ENCODE measurements around the gene UBQLN1. TPM values are rescaled to one million over a fixed set of nuclear protein-coding genes. Genes with fewer than 3 reads are reported as not detected.

The UBQLN1 gene
- total RNA-seq, 4 donors from 2014 or later, result 202 to 266 (median 231) TPM

- H3K4me1 ChIP-seq, result peaks cover 0 to 7% of the 10 kb centered on the region in 2 donors
- no peak overlapping the region for H3K27ac ChIP-seq
- no peaks in the 10 kb centered on the region for H3K9me3 ChIP-seq
- intact Hi-C loops (cut with DNase I; ENCODE audit: low total_unique reads), result no loop called here
- H3K36me3 ChIP-seq, result peaks cover 0 to 47% of the 10 kb centered on the region in 2 donors
- no peak for ATAC-seq
- no peak for DNase-seq
- TF ChIP-seq CTCF (IDR thresholded peaks at IDR 0.05 in 4 of 5, conservative IDR thresholded peaks at IDR 0.05 in 1 of 5) (no peak), POLR2A (IDR thresholded peaks at IDR 0.05) (no peak)
- no peaks in the 10 kb centered on the region for H3K27me3 ChIP-seq
- H3K4me3 ChIP-seq, result no peak overlapping the region
- in situ Hi-C loops (cut with MboI; ENCODE audit: low sequenced_read_pairs in 4 of 4), result no loop called here
Measured at GRCh38 chr9:83669067-83669466, 38.7 kb downstream of the UBQLN1 start.

GRCh38 chr9:83665580-83666200, 42.1 kb downstream of the UBQLN1 start:
- Histone ChIP-seq H3K9me3 (no peaks in the 10 kb centered on the region), H3K36me3 (peaks cover 0 to 70% of the 10 kb centered on the region in 2 donors), H3K27me3 (no peaks in the 10 kb centered on the region), H3K27ac (peak overlapping the region in 3 of 4 donors; percentile 13 to 46 (median 15)), H3K4me1 (peaks cover 0 to 7% of the 10 kb centered on the region in 2 donors), H3K4me3 (no peak overlapping the region)
- ATAC-seq (no peak), DNase-seq (no peak)
- in situ Hi-C loops (cut with MboI; ENCODE audit: low sequenced_read_pairs in 4 of 4) (no loop called here), intact Hi-C loops (cut with DNase I; ENCODE audit: low total_unique reads) (no loop called here)
- TF ChIP-seq POLR2A (IDR thresholded peaks at IDR 0.05) (no peak), CTCF (IDR thresholded peaks at IDR 0.05 in 4 of 5, conservative IDR thresholded peaks at IDR 0.05 in 1 of 5) (no peak)

- ATAC-seq (no peak), DNase-seq (no peak)
- in situ Hi-C loops (cut with MboI; ENCODE audit: low sequenced_read_pairs in 4 of 4), result no loop called here
- no peaks in the 10 kb centered on the region for H3K9me3 ChIP-seq
- H3K4me1 ChIP-seq, result peaks cover 0 to 3% of the 10 kb centered on the region in 2 donors
- intact Hi-C loops (cut with DNase I; ENCODE audit: low total_unique reads), result no loop called here
- H3K4me3 ChIP-seq, result no peak overlapping the region
- peaks cover 0 to 80% of the 10 kb centered on the region in 2 donors for H3K36me3 ChIP-seq
- H3K27me3 ChIP-seq, result no peaks in the 10 kb centered on the region
- TF ChIP-seq CTCF (IDR thresholded peaks at IDR 0.05 in 4 of 5, conservative IDR thresholded peaks at IDR 0.05 in 1 of 5) (no peak), POLR2A (IDR thresholded peaks at IDR 0.05) (no peak)
- no peak overlapping the region for H3K27ac ChIP-seq
Measured at GRCh38 chr9:83662933-83663332, 44.8 kb downstream of the UBQLN1 start.

GRCh38 chr9:83656952-83657351, 50.8 kb downstream of the UBQLN1 start:
- Histone ChIP-seq H3K4me1 (no peaks in the 10 kb centered on the region), H3K36me3 (peaks cover 0 to 72% of the 10 kb centered on the region in 2 donors), H3K9me3 (no peaks in the 10 kb centered on the region), H3K27me3 (no peaks in the 10 kb centered on the region), H3K27ac (no peak overlapping the region), H3K4me3 (no peak overlapping the region)
- intact Hi-C loops (cut with DNase I; ENCODE audit: low total_unique reads) (no loop called here), in situ Hi-C loops (cut with MboI; ENCODE audit: low sequenced_read_pairs in 4 of 4) (no loop called here)
- ATAC-seq (no peak), DNase-seq (no peak)
- TF ChIP-seq CTCF (IDR thresholded peaks at IDR 0.05 in 4 of 5, conservative IDR thresholded peaks at IDR 0.05 in 1 of 5) (no peak), POLR2A (IDR thresholded peaks at IDR 0.05) (no peak)

Data from gastrocnemius medialis (tissue), 4 donors.